Ovary (tissue), 3 donors: ENCODE data around the gene CYP4A11.

Experiments used
- POLR2A ChIP-seq: fragments of 450-650 bp; IDR thresholded peaks from one replicate; pipeline ENCODE4 v1.6.1; 2017; ENCODE audit warnings: antibody characterized with exemption, mild to moderate bottlenecking, moderate library complexity
- TF ChIP-seq, protein P1 (sequence below), 3 donors: fragments of 450-650 bp in 2 of 3; fragments of 200-600 bp in 1 of 3; IDR thresholded peaks; one replicate each; pipeline versions ENCODE4 v1.5.1 to v1.8.0; 2016 to 2022; ENCODE audit warnings: antibody characterized with exemption in 3 of 3, mild to moderate bottlenecking in 1 of 3
- donor health status: DM: no; HTN: no; CAD: no.

GRCh38 chr1:46910790-46911189 is 30.5 kb downstream of the CYP4A11 start:
- TF ChIP-seq, protein P1, sequence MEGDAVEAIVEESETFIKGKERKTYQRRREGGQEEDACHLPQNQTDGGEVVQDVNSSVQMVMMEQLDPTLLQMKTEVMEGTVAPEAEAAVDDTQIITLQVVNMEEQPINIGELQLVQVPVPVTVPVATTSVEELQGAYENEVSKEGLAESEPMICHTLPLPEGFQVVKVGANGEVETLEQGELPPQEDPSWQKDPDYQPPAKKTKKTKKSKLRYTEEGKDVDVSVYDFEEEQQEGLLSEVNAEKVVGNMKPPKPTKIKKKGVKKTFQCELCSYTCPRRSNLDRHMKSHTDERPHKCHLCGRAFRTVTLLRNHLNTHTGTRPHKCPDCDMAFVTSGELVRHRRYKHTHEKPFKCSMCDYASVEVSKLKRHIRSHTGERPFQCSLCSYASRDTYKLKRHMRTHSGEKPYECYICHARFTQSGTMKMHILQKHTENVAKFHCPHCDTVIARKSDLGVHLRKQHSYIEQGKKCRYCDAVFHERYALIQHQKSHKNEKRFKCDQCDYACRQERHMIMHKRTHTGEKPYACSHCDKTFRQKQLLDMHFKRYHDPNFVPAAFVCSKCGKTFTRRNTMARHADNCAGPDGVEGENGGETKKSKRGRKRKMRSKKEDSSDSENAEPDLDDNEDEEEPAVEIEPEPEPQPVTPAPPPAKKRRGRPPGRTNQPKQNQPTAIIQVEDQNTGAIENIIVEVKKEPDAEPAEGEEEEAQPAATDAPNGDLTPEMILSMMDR (IDR thresholded peaks at IDR 0.05): no peak
- TF ChIP-seq POLR2A: no peak
